Activated CD8-positive, alpha-beta memory T cell treated with anti-CD3 and anti-CD28 coated beads for 1 hour (primary cell): Measurements from ENCODE around the gene PNCK.

Experiments
- DNase-seq, 2 donors: peaks; one replicate each; pipeline ENCODE4 v3.0.0-alpha.2; 2020; ENCODE audit warnings: low read depth in 1 of 2; ENCODE audit errors: extremely low read depth in 1 of 2

The PNCK gene

DNA sequence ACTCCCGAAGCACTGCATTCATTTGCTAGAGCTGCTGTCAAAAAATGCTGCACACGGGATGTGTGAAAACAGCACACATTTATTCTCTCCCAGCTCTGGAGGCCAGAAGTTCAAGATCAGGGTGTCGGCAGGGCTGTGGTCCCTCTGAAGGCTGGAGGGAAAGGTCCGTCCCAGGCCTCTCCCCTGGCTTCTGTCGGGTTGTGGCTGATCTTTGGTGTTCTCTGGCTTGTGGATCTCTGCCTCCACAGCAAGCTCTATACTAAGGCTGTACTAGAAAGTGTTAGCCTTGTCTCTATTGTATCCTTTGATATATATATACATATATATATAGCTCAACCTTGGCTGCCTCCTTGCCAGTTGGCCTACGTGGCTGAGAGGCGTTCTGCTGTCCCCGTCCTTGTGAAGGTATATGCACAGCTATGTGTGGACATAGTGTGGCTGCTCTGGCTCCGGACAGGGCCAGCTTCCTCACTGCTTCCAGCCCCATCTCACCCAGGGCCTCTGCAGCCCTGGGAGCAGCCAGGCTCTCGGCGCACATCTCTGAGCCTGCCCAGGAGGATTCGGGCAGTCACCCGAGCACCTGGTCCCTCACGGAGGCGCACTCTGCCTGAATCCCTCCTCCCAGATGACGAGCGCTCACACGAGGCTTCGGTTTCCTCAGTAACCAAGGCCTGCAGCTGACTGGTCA lies 41.6 kb downstream of the PNCK start:
- DNase-seq: no peak

DNA sequence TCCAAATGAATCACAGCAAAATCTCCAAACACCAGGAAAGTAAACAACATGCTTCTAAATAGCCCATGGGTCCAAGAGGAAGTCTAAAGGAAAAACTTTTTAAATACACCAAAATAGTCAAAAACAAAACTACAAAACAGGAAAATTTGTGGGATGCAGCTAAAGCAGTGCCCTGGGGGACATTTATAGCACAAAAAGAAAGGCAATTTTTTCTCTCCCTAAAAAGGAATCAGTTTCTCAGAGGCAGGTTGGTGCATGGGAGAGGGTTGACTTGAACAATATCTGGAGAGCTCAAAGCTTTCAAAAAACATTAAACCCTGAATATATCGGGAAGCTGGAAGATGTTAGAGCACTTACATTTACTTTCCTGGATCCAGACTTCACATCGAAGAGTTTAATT lies 42.3 kb downstream of the PNCK start:
- no peak for DNase-seq

DNA sequence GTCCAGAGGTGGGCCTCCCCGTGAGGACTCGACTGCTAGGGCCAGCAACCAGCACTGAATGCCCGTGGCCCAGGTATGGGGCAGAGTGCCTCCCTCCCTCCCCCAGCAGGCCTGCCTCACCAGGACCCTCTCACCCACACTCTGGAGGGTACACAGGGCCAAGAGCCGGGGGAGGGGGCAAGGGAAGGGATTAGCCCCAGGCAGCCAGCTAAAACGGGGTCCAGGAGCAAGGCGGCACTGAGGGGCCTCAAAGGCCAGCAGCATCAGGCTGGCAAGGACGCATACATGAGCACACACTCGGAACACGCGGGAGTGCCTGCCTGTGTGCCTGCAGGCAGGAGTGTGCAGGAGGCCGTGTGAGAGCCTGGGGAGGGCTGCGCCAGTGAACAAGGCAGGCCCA lies 44.9 kb downstream of the PNCK start:
- no peak for DNase-seq

DNA sequence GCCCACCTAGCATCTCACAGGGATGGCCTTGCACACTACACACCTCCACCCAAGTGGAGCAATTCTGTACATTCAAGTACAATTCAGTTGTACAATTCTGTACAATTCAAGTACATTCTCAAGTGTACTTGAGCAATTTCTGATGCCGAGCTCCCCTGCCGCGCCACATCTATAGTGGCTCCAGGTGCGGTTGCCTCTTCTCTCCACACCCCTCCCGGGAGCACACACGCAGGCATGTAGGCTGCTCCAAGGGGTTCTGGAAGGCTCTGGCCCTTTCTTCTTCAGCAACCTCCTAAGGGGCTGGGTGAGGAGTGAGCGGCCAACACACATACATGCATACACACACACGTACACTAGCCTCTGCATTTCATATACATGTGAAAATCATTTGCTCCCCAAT lies 45.5 kb downstream of the PNCK start:
- DNase-seq: no peak

- DNase-seq: no peak
Measured at GRCh38 chrX:153627675-153628111, 45.9 kb downstream of the PNCK start.

DNA sequence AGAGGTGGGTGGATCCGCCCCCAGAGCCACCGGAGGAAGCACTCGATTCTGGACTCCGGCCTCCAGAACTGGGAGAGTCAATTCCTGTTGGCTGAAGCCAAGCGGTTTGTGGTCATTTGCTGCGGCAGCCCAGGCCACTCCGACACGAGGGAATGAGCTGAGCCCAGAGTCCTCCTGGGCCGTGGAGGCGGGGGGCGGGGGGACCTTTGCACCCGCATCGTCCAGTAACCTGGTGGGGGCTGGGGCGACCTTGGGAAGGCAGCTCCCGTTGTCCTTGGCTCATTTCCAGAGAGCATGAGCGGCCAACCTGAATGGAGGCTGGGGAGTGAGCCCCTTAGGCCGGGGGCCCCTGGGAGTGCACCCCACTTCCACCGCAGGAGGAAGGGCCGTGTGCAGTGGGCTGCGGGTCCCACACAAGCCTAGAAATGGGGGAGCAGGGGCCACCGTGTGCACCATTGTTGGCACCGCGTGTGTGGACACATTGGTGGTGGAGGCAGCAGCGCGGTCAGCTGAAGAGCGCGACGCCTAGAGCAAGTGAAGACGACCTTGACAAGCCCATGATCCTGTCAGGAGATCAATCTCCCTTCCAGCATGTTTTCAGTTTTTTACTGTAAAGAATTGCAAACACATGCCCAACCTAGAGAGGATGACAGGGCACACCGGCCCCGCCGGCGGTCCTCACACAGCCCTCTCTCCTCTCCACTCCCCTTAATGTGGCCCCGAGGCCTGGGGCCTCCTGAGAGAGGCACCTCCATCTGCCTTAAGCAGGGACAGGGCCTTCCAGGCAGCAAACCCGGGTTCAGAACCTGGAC lies 46.5 kb downstream of the PNCK start:
- DNase-seq: no peak

- DNase-seq: no peak
Measured at GRCh38 chrX:153626025-153626633, 47.5 kb downstream of the PNCK start.

- DNase-seq: no peak
Measured at GRCh38 chrX:153625271-153626024, 48.2 kb downstream of the PNCK start.

DNA sequence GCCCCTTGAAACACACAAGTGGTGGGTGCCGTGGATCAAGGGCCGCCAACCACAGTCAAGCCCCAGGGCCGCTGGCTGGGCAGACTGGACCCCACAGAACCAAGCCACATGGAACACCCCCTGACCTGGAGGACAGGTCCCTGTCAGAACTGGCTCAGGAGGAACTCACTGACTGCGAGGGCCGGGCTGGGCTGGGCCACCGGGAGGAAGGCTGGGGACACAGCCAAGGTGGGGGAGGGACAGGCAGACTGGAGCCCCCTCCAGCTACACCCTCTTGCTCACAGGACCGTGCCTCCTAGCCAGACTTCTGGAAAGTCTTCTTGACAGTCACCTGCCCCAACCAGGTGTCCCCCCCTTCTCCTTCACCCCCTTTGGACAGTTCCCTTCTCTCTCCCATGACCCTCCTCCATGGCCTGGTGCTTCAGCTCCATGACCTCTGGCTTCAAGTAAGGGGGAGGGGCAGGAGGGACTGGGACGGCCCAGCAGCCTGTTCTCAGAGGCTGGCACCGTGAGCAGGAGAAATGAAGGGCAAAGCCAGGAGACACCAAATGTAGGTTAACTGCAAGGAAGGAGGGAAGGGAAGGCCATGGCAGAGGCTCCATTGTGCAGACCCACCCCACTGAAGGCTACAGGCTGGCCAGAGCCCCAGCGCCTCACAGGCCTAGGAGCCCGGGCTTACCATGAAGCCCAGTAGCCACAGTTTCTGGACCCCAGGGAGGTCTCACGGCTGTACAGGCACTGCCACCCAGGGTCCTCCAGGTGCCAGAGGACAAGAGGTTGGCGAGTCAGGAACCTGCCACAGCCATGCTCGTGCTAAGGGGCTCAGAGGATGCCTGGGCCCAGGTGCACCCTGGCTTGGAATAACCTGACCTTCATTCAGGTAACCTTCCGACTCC lies 49.2 kb downstream of the PNCK start:
- DNase-seq: no peak

GRCh38 chrX:153623310-153624029 lies 50.1 kb downstream of the PNCK start:
- DNase-seq: no peak

DNA sequence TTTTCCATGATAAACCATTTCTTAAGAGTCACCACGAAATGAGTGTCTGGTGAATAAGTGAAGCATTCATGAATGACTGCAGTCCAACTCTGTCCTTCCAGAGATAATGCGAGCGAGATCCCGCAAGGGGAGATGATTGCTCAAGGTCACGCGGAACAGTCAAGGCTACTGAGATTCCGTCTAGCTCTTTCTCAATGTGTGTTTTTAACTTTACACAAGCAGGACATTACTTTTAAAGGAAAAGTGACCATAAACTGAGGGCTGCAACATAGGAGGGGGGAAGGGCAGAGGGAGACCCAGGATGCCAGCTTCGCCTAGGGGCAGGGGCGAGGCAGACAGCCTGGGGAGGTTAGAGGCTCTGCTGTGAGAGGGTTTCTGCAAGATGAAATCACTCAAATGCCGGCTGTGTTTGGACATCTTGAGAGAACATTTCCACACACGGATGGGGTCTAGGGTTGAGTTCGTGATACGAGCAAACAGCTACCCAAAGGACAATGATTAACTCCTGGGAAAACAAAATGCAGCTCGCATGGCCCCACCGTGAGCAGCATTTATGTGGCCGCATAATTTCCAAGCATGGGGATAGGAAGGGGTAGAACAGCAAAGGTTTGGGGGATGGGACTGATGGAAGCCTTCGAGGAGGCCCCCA lies 50.8 kb downstream of the PNCK start:
- DNase-seq: no peak

GRCh38 chrX:153621949-153622598 lies 51.5 kb downstream of the PNCK start:
- no peak for DNase-seq

- no peak for DNase-seq
Measured at GRCh38 chrX:153620576-153620975, 53.0 kb downstream of the PNCK start.
